HG02642 (cell line): ENCODE data around the gene FOLH1.
"Not testable (repeated sequence)": the region's sequence is repeated elsewhere in the genome, so short reads cannot be mapped to it uniquely, and the experiment has no call there.

Source experiments
- ATAC-seq: cut with Tn5 transposase; IDR thresholded peaks from one replicate; pipeline ENCODE4 v1.9.1; 2021; ENCODE audit warnings: mild to moderate bottlenecking; ENCODE audit not compliant: unreplicated experiment, poor library complexity

The FOLH1 gene

GRCh38 chr11:49208006-49208721 lies at the start of gene FOLH1:
Gene FOLH1 (minus strand): TSS chr11:49208602. CDS start chr11:49208409, 193 bp downstream.
- no peak for ATAC-seq

- ATAC-seq = not testable (repeated sequence)
Measured at GRCh38 chr11:49255148-49255547, 46.7 kb upstream of the FOLH1 start.

GRCh38 chr11:49251212-49251611 lies 42.8 kb upstream of the FOLH1 start:
- not testable (repeated sequence) for ATAC-seq

- not testable (repeated sequence) for ATAC-seq
Measured at GRCh38 chr11:49250398-49251115, 42.2 kb upstream of the FOLH1 start.

GRCh38 chr11:49249363-49249762 lies 41.0 kb upstream of the FOLH1 start:
- not testable (repeated sequence) for ATAC-seq

- not testable (repeated sequence) for ATAC-seq
Measured at GRCh38 chr11:49233685-49234084, 25.3 kb upstream of the FOLH1 start.

- not testable (repeated sequence) for ATAC-seq
Measured at GRCh38 chr11:49233019-49233418, 24.6 kb upstream of the FOLH1 start.

GRCh38 chr11:49231725-49232124 lies 23.3 kb upstream of the FOLH1 start:
- ATAC-seq = not testable (repeated sequence)

- not testable (repeated sequence) for ATAC-seq
Measured at GRCh38 chr11:49230534-49230933, 22.1 kb upstream of the FOLH1 start.

GRCh38 chr11:49230001-49230400 lies 21.6 kb upstream of the FOLH1 start:
- not testable (repeated sequence) for ATAC-seq

GRCh38 chr11:49229136-49229535 lies 20.7 kb upstream of the FOLH1 start:
- ATAC-seq = not testable (repeated sequence)

GRCh38 chr11:49225255-49225785 lies 16.9 kb upstream of the FOLH1 start:
- ATAC-seq = not testable (repeated sequence)

GRCh38 chr11:49221112-49221511 lies 12.7 kb upstream of the FOLH1 start:
- ATAC-seq = no peak

- no peak for ATAC-seq
Measured at GRCh38 chr11:49213026-49213560, 4.7 kb upstream of the FOLH1 start.

- not testable (repeated sequence) for ATAC-seq
Measured at GRCh38 chr11:49206999-49207398, 1.4 kb downstream of the FOLH1 start.

GRCh38 chr11:49202287-49202976 lies 6.0 kb downstream of the FOLH1 start:
- ATAC-seq = no peak

GRCh38 chr11:49196775-49197174 lies 11.6 kb downstream of the FOLH1 start:
- ATAC-seq = not testable (repeated sequence)

- not testable (repeated sequence) for ATAC-seq
Measured at GRCh38 chr11:49196002-49196401, 12.4 kb downstream of the FOLH1 start.

- ATAC-seq = not testable (repeated sequence)
Measured at GRCh38 chr11:49190287-49190686, 18.1 kb downstream of the FOLH1 start.

- ATAC-seq = not testable (repeated sequence)
Measured at GRCh38 chr11:49186225-49186624, 22.2 kb downstream of the FOLH1 start.
